IMR-90 (cell line): Measurements from ENCODE around the gene MEGF8. TPM values are rescaled to one million over a fixed set of nuclear protein-coding genes. Genes with fewer than 3 reads are reported as not detected.
A peak's percentile ranks its signal among the peaks of the same experiment; 100 is the strongest.

Experiments
- ATAC-seq: fragments of 200-7000 bp; cut with Tn5 transposase; 2 replicates; pipeline ENCODE4 v1.9.1; 2020; ENCODE audit warnings: low read depth, mild to moderate bottlenecking, moderate library complexity
- BruUV-seq: library from RNA; stranded (reverse); fragments of 400-500 nt; replicated peaks from 2 replicates; lab custom pipeline; 2021; lab: Mats Ljungman, UMichigan
- CTCF ChIA-PET: fragments of 300-600 bp; formaldehyde crosslinking; extraction: SDS; loops from one replicate; lab custom pipeline; 2021; ENCODE audit warnings: antibody characterized with exemption; lab: Yijun Ruan, JAX
- POLR2A ChIA-PET: fragments of 300-600 bp; sonication (Branson Sonifier 250); formaldehyde crosslinking; loops from one replicate; lab custom pipeline; 2022; ENCODE audit warnings: antibody characterized with exemption; ENCODE audit not compliant: unreplicated experiment; lab: Charles Lee
- DNase-seq: peaks from one replicate; pipeline ENCODE4 v3.0.0; 2013
- H2AFZ ChIP-seq: replicated peaks from 2 replicates; pipeline ENCODE3; 2013; ENCODE audit warnings: low read length, mild to moderate bottlenecking; ENCODE audit not compliant: poor library complexity
- H2AK5ac ChIP-seq: 2 replicates; pipeline ENCODE4 v1.6.1; 2013; ENCODE audit warnings: low read depth, low read length, inconsistent platforms
- H2AK9ac ChIP-seq: replicated peaks from 2 replicates; pipeline ENCODE3; 2013; ENCODE audit warnings: mild to moderate bottlenecking, low read depth, low read length, moderate library complexity; ENCODE audit not compliant: poor library complexity
- H2BK120ac ChIP-seq: 2 replicates; pipeline ENCODE4 v1.6.1; 2013; ENCODE audit warnings: low read depth, low read length, inconsistent platforms
- H2BK15ac ChIP-seq: 3 replicates; pipeline ENCODE4 v1.6.1; 2013; ENCODE audit warnings: low read depth, low read length, inconsistent platforms
- H2BK20ac ChIP-seq: 2 replicates; pipeline ENCODE4 v1.6.1; 2013; ENCODE audit warnings: low read depth, mild to moderate bottlenecking, inconsistent platforms, low read length, moderate library complexity
- H2BK5ac ChIP-seq: 2 replicates; pipeline ENCODE4 v1.6.1; 2013; ENCODE audit warnings: mild to moderate bottlenecking, low read depth, low read length, inconsistent platforms; ENCODE audit not compliant: poor library complexity, severe bottlenecking
- H3K14ac ChIP-seq: replicated peaks from 2 replicates; pipeline ENCODE4 v1.6.1; 2013; ENCODE audit warnings: low read depth, low read length, inconsistent platforms
- H3K18ac ChIP-seq: 2 replicates; pipeline ENCODE4 v1.6.1; 2013; ENCODE audit warnings: low read depth, low read length, control low read depth
- H3K23ac ChIP-seq: 2 replicates; pipeline ENCODE4 v1.6.1; 2013; ENCODE audit warnings: low read depth, low read length, inconsistent platforms
- H3K27ac ChIP-seq: 2 replicates; pipeline ENCODE4 v1.5.1; 2013; ENCODE audit warnings: mild to moderate bottlenecking, control low read depth, low read length; ENCODE audit not compliant: insufficient read depth
- H3K27me3 ChIP-seq: 2 replicates; pipeline ENCODE4 v1.6.1; 2013; ENCODE audit warnings: low read length; ENCODE audit not compliant: control insufficient read depth, insufficient read depth
- H3K36me3 ChIP-seq: 2 replicates; pipeline ENCODE4 v1.6.1; 2013; ENCODE audit warnings: low read length, mixed read lengths; ENCODE audit not compliant: control insufficient read depth, insufficient read depth
- H3K4ac ChIP-seq: 2 replicates; pipeline ENCODE4 v1.6.1; 2013; ENCODE audit warnings: low read depth, low read length, inconsistent platforms
- H3K4me1 ChIP-seq: 2 replicates; pipeline ENCODE4 v1.6.1; 2013; ENCODE audit warnings: low read length, mixed read lengths; ENCODE audit not compliant: control insufficient read depth, insufficient read depth
- H3K4me2 ChIP-seq: 2 replicates; pipeline ENCODE4 v1.6.1; 2013; ENCODE audit warnings: low read depth, mild to moderate bottlenecking, control low read depth, low read length, moderate library complexity
- H3K4me3 ChIP-seq: 2 replicates; pipeline ENCODE4 v1.5.1; 2013; ENCODE audit warnings: low read depth, mild to moderate bottlenecking, control low read depth, low read length, moderate library complexity; ENCODE audit not compliant: insufficient read depth
- H3K56ac ChIP-seq: 2 replicates; pipeline ENCODE4 v1.6.1; 2013; ENCODE audit warnings: low read length, inconsistent platforms; ENCODE audit not compliant: insufficient read depth; ENCODE audit errors: extremely low read depth
- H3K79me1 ChIP-seq, 2 experiments: 2 replicates each; pipeline ENCODE4 v1.6.1; 2013; ENCODE audit warnings: low read length in 2 of 2, inconsistent platforms in 1 of 2, low read depth in 1 of 2
- H3K9ac ChIP-seq: 2 replicates; pipeline ENCODE4 v1.6.1; 2013; ENCODE audit warnings: low read depth, low read length, control low read depth
- H3K9me1 ChIP-seq: 2 replicates; pipeline ENCODE4 v1.6.1; 2013; ENCODE audit warnings: low read length, inconsistent platforms; ENCODE audit not compliant: insufficient read depth
- H3K9me3 ChIP-seq: 2 replicates; pipeline ENCODE4 v1.6.1; 2013; ENCODE audit warnings: low read length; ENCODE audit not compliant: control insufficient read depth, insufficient read depth
- H4K20me1 ChIP-seq: 2 replicates; pipeline ENCODE4 v1.6.1; 2013; ENCODE audit warnings: low read length, inconsistent platforms; ENCODE audit not compliant: insufficient read depth
- H4K5ac ChIP-seq: 2 replicates; pipeline ENCODE4 v1.6.1; 2013; ENCODE audit warnings: mild to moderate bottlenecking, low read depth, low read length, control low read depth
- H4K8ac ChIP-seq, 2 experiments: 2 replicates each; pipeline ENCODE4 v1.6.1; 2013; ENCODE audit warnings: low read depth in 2 of 2, low read length in 2 of 2, control low read depth in 1 of 2, inconsistent platforms in 1 of 2
- H4K91ac ChIP-seq: 2 replicates; pipeline ENCODE4 v1.6.1; 2013; ENCODE audit warnings: low read depth, low read length, inconsistent platforms; ENCODE audit not compliant: insufficient read depth
- BHLHE40 ChIP-seq: fragments of 150-350 bp; IDR thresholded peaks from 2 replicates; pipeline ENCODE4 v1.6.1; 2016; ENCODE audit warnings: mild to moderate bottlenecking, low read depth, low read length
- CHD1 ChIP-seq: IDR thresholded peaks from 2 replicates; pipeline ENCODE4 v1.6.1; 2012; ENCODE audit warnings: low read depth, low read length, improper control_type of control experiment
- FOS ChIP-seq: fragments of 150-350 bp; IDR thresholded peaks from 2 replicates; pipeline ENCODE4 v1.6.1; 2016; ENCODE audit warnings: low read depth, low read length
- MAFK ChIP-seq: IDR thresholded peaks from 2 replicates; pipeline ENCODE4 v1.6.1; 2012; ENCODE audit warnings: low read depth, low read length, improper control_type of control experiment
- MAZ ChIP-seq: IDR thresholded peaks from 2 replicates; pipeline ENCODE4 v1.6.1; 2012; ENCODE audit warnings: low read depth, mild to moderate bottlenecking, low read length, improper control_type of control experiment, moderate library complexity, borderline replicate concordance
- MXI1 ChIP-seq: IDR thresholded peaks from 2 replicates; pipeline ENCODE4 v1.6.1; 2012; ENCODE audit warnings: low read depth, mild to moderate bottlenecking, low read length, moderate library complexity, borderline replicate concordance
- NFE2L2 ChIP-seq: fragments of 150-350 bp; IDR thresholded peaks from 2 replicates; pipeline ENCODE4 v1.6.1; 2016; ENCODE audit warnings: low read depth, mild to moderate bottlenecking, low read length
- POLR2A ChIP-seq: IDR thresholded peaks from 2 replicates; pipeline ENCODE4 v1.6.1; 2012; ENCODE audit warnings: mild to moderate bottlenecking, low read depth, low read length
- RAD21 ChIP-seq: IDR thresholded peaks from 2 replicates; pipeline ENCODE4 v1.6.1; 2012; ENCODE audit warnings: low read length, improper control_type of control experiment
- RCOR1 ChIP-seq: IDR thresholded peaks from 2 replicates; pipeline ENCODE4 v1.6.1; 2012; ENCODE audit warnings: mild to moderate bottlenecking, low read length, improper control_type of control experiment; ENCODE audit not compliant: insufficient replicate concordance
- RFX5 ChIP-seq: IDR thresholded peaks from 2 replicates; pipeline ENCODE4 v1.8.0; 2012; ENCODE audit warnings: low read depth, mild to moderate bottlenecking, low read length, moderate library complexity
- WGBS, 2 experiments: methylation state at CpG; one replicate each; pipeline versions ENCODE4 v1.1.5 to v1.1.7; 2013; ENCODE audit warnings: missing lambda C conversion rate in 2 of 2; ENCODE audit not compliant: insufficient read length in 1 of 2; ENCODE audit errors: extremely low coverage in 2 of 2; 5-methylcytosine and 5-hydroxymethylcytosine counted together
- dilution Hi-C: fragments of 300-500 bp; cut with HindIII; formaldehyde crosslinking; loops from one replicate; pipeline ENCODE4 v1.14.3; 2018; ENCODE audit warnings: low sequenced_read_pairs; ENCODE audit not compliant: unreplicated experiment
- in situ Hi-C: fragments of 300-500 bp; cut with MboI; formaldehyde crosslinking; loops from 3 replicates; pipeline ENCODE4 v1.14.3; 2019; ENCODE audit warnings: low sequenced_read_pairs, inconsistent platforms, mixed read lengths
- intact Hi-C: fragments of 100-400 bp; cut with micrococcal nuclease; formaldehyde crosslinking; loops from 2 replicates; pipeline ENCODE4 v1.10.0; 2022
- polyA plus RNA-seq, 3 experiments: library from polyadenylated mRNA; depleted of rRNA; stranded (reverse); fragments of >200 nt; gene quantifications; 2 replicates each; pipeline ENCODE4 v1.2.3, GENCODE V29; 2012; ENCODE audit warnings: low replicate concordance in 1 of 3
- total RNA-seq: library from RNA; depleted of rRNA; stranded (reverse); fragments of >200 nt; gene quantifications from 2 replicates; pipeline ENCODE4 v1.2.3, GENCODE V29; 2012
- TF ChIP-seq, protein P1 (sequence below): conservative IDR thresholded peaks from 2 replicates; pipeline ENCODE4 v1.5.1; 2012; ENCODE audit warnings: mild to moderate bottlenecking, low read depth, low read length, improper control_type of control experiment
- TF ChIP-seq, protein P2 (sequence below): fragments of 150-350 bp; IDR thresholded peaks from 2 replicates; pipeline ENCODE4 v1.6.1; 2017; ENCODE audit warnings: mild to moderate bottlenecking, antibody characterized with exemption, low read length, low read depth

Gene MEGF8
- total and polyA plus RNA-seq, 2 of the 4 experiments (the other 2 are of a cell fraction): 2.3 to 12.5 TPM

DNA sequence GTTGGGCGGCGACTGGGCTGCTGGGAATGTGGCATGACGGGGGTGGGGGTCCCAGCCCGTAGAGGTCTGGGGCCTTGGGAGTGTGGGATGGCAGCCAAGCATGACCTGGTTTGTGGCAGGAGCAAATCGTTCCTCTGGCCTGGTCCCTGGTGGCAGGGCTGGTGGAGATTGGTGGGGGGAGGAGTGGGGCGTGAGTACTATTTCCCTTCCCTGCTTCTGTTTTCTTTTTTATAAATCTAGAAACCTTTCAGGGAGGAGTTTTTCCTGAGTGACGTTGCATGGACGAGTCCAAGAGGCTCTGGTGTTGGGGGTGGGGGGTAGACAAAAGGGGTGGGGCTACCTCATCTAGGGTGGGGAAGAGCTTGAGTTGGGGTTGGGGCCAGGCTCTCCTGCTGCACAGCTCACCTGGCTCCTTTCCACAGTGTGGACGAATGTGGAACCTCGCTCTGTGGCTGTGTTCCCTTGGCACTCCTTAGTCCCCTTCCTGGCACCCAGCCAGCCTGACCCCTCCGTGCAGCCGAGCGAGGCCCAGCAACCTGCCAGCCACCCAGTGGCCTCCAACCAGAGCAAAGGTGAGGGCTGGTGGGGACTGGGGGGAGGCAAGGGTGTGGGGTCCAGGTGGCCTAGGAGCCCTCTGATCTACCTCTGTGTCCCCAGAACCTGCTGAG lies 39.0 kb upstream of the MEGF8 start:
- Histone ChIP-seq H2BK20ac (no peak overlapping the region), H4K20me1 (peaks cover 38% of the 10 kb centered on the region), H2BK5ac (peak overlapping the region; percentile 17), H3K27ac (0 out of 2 replicates have a peak overlapping the region, but pooled peaks have one; percentile 3), H4K5ac (no peak overlapping the region), H3K4me2 (peak overlapping the region; percentile 94; the same call in 1 of the 2 replicates), H3K9me1 (peaks cover 16% of the 10 kb centered on the region), H3K4me3 (no peak overlapping the region), H2AK5ac (peak overlapping the region; percentile 46; the same call in 1 of the 2 replicates), H3K4ac (peak overlapping the region; percentile 40), H4K91ac (no peak overlapping the region), H3K4me1 (peaks cover 34% of the 10 kb centered on the region), H3K23ac (peak overlapping the region; percentile 85; the same call in 1 of the 2 replicates), H3K56ac (no peak overlapping the region), H3K27me3 (no peaks in the 10 kb centered on the region), H2AK9ac (peak overlapping the region; percentile 89), H3K9ac (0 out of 2 replicates have a peak overlapping the region, but pooled peaks have one; percentile 9), H2BK15ac (no peak overlapping the region), H3K36me3 (peaks cover 43% of the 10 kb centered on the region), H3K79me1 (peaks cover 27 to 56% of the 10 kb centered on the region in 2 experiments), H4K8ac (peak overlapping the region in 1 of 2 experiments; percentile 14; a peak in 1 of 4 replicates), H3K9me3 (no peaks in the 10 kb centered on the region), H2BK120ac (no peak overlapping the region), H2AFZ (peak overlapping the region; percentile 40), H3K18ac (no peak overlapping the region), H3K14ac (0 out of 2 replicates have a peak overlapping the region, but pooled peaks have one; percentile 20)
- DNase-seq: peak; percentile 27
- 23% methylated on average over 2 of the region's 13 CpGs; no CpG with 5 or more reads in 1 of the 2 experiments for WGBS, 2 experiments
- no TSS peak for BruUV-seq
- CTCF ChIA-PET: no interaction called here
- no peak for ATAC-seq
- no peak for TF ChIP-seq RFX5
- TF ChIP-seq, protein P1, sequence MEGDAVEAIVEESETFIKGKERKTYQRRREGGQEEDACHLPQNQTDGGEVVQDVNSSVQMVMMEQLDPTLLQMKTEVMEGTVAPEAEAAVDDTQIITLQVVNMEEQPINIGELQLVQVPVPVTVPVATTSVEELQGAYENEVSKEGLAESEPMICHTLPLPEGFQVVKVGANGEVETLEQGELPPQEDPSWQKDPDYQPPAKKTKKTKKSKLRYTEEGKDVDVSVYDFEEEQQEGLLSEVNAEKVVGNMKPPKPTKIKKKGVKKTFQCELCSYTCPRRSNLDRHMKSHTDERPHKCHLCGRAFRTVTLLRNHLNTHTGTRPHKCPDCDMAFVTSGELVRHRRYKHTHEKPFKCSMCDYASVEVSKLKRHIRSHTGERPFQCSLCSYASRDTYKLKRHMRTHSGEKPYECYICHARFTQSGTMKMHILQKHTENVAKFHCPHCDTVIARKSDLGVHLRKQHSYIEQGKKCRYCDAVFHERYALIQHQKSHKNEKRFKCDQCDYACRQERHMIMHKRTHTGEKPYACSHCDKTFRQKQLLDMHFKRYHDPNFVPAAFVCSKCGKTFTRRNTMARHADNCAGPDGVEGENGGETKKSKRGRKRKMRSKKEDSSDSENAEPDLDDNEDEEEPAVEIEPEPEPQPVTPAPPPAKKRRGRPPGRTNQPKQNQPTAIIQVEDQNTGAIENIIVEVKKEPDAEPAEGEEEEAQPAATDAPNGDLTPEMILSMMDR: no peak
- TF ChIP-seq FOS: no peak
- no peak for TF ChIP-seq RCOR1
- TF ChIP-seq MAFK: no peak
- TF ChIP-seq CHD1: no peak
- TF ChIP-seq MXI1: no peak
- TF ChIP-seq, protein P2, sequence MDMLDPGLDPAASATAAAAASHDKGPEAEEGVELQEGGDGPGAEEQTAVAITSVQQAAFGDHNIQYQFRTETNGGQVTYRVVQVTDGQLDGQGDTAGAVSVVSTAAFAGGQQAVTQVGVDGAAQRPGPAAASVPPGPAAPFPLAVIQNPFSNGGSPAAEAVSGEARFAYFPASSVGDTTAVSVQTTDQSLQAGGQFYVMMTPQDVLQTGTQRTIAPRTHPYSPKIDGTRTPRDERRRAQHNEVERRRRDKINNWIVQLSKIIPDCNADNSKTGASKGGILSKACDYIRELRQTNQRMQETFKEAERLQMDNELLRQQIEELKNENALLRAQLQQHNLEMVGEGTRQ: no peak
- TF ChIP-seq POLR2A: no peak
- TF ChIP-seq MAZ: no peak
- TF ChIP-seq RAD21: no peak
- no peak for TF ChIP-seq NFE2L2
- no peak for TF ChIP-seq BHLHE40
- dilution Hi-C loops (no loop called here), intact Hi-C loops (no loop called here), in situ Hi-C loops (no loop called here)
- POLR2A ChIA-PET: interaction anchor here (0.6 kb wide), 1 partner anchor 43 kb away, joined by 10 read pairs; no protein-coding TSS in a partner anchor
